ENCODE results near the gene C12orf57. TPM values are rescaled to one million over a fixed set of nuclear protein-coding genes. Genes with fewer than 3 reads are reported as not detected.
A peak's percentile ranks its signal among the peaks of the same experiment; 100 is the strongest.

C12orf57 gene
- total and polyA plus RNA-seq, 2 of the 13 experiments (the other 11 are each of a cell fraction or from before 2014, with no cell fraction given), result 84.0 to 287 TPM

DNA sequence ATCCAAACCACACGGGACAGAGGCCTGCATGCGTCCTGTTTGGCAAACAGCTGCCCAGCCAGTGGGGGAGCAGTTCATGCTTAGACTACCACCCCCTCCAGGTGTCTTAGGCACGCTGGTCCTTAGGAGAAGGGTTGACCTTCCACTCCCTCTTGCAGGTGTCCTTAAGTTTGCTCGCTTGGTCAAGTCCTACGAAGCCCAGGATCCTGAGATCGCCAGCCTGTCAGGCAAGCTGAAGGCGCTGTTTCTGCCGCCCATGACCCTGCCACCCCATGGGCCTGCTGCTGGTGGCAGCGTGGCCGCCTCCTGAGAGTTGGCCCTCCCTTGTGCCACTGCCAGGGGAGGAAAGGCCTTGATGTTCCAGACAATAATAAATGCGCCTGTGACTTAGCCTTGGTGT, 1.8 kb downstream of the C12orf57 start (continued):
- TF ChIP-seq KLF16 (CRISPR knock-in tag; IDR thresholded peaks at IDR 0.05) (no peak), ZEB1 (IDR thresholded peaks at IDR 0.05; ENCODE audit: insufficient replicate concordance, low read depth) (no peak), ZNF333 (CRISPR knock-in tag; IDR thresholded peaks at IDR 0.05; ENCODE audit: borderline replicate concordance) (peak; percentile 82; the same call in 1 of the 2 replicates), ZNF737 (CRISPR knock-in tag; IDR thresholded peaks at IDR 0.05; ENCODE audit: borderline replicate concordance) (no peak), ZNF776 (CRISPR knock-in tag; IDR thresholded peaks at IDR 0.05) (0 out of 2 replicates have a peak, but pooled peaks have one; percentile 24), ZFP90 (CRISPR knock-in tag; IDR thresholded peaks at IDR 0.05; ENCODE audit: borderline replicate concordance) (no peak), CHD4 (IDR thresholded peaks at IDR 0.05; ENCODE audit: borderline replicate concordance, low read length) (no peak), PHF21A (CRISPR knock-in tag; IDR thresholded peaks at IDR 0.05) (no peak), ZBTB38 (CRISPR knock-in tag; IDR thresholded peaks at IDR 0.05) (0 out of 2 replicates have a peak, but pooled peaks have one; percentile 62), HNRNPL (IDR thresholded peaks at IDR 0.05; ENCODE audit: low read depth, low read length) (0 out of 2 replicates have a peak, but pooled peaks have one; percentile 6)
- TF ChIP-seq, protein P1, sequence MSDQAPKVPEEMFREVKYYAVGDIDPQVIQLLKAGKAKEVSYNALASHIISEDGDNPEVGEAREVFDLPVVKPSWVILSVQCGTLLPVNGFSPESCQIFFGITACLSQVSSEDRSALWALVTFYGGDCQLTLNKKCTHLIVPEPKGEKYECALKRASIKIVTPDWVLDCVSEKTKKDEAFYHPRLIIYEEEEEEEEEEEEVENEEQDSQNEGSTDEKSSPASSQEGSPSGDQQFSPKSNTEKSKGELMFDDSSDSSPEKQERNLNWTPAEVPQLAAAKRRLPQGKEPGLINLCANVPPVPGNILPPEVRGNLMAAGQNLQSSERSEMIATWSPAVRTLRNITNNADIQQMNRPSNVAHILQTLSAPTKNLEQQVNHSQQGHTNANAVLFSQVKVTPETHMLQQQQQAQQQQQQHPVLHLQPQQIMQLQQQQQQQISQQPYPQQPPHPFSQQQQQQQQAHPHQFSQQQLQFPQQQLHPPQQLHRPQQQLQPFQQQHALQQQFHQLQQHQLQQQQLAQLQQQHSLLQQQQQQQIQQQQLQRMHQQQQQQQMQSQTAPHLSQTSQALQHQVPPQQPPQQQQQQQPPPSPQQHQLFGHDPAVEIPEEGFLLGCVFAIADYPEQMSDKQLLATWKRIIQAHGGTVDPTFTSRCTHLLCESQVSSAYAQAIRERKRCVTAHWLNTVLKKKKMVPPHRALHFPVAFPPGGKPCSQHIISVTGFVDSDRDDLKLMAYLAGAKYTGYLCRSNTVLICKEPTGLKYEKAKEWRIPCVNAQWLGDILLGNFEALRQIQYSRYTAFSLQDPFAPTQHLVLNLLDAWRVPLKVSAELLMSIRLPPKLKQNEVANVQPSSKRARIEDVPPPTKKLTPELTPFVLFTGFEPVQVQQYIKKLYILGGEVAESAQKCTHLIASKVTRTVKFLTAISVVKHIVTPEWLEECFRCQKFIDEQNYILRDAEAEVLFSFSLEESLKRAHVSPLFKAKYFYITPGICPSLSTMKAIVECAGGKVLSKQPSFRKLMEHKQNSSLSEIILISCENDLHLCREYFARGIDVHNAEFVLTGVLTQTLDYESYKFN (CRISPR knock-in tag; conservative IDR thresholded peaks at IDR 0.05), result no peak
- TF ChIP-seq, protein P2, sequence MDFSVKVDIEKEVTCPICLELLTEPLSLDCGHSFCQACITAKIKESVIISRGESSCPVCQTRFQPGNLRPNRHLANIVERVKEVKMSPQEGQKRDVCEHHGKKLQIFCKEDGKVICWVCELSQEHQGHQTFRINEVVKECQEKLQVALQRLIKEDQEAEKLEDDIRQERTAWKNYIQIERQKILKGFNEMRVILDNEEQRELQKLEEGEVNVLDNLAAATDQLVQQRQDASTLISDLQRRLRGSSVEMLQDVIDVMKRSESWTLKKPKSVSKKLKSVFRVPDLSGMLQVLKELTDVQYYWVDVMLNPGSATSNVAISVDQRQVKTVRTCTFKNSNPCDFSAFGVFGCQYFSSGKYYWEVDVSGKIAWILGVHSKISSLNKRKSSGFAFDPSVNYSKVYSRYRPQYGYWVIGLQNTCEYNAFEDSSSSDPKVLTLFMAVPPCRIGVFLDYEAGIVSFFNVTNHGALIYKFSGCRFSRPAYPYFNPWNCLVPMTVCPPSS (IDR thresholded peaks at IDR 0.05), result no peak
- TF ChIP-seq, protein P3, sequence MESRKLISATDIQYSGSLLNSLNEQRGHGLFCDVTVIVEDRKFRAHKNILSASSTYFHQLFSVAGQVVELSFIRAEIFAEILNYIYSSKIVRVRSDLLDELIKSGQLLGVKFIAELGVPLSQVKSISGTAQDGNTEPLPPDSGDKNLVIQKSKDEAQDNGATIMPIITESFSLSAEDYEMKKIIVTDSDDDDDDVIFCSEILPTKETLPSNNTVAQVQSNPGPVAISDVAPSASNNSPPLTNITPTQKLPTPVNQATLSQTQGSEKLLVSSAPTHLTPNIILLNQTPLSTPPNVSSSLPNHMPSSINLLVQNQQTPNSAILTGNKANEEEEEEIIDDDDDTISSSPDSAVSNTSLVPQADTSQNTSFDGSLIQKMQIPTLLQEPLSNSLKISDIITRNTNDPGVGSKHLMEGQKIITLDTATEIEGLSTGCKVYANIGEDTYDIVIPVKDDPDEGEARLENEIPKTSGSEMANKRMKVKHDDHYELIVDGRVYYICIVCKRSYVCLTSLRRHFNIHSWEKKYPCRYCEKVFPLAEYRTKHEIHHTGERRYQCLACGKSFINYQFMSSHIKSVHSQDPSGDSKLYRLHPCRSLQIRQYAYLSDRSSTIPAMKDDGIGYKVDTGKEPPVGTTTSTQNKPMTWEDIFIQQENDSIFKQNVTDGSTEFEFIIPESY (CRISPR knock-in tag; IDR thresholded peaks at IDR 0.05), result peak; percentile 18; the same call in 1 of the 2 replicates
- TF ChIP-seq, protein P4, sequence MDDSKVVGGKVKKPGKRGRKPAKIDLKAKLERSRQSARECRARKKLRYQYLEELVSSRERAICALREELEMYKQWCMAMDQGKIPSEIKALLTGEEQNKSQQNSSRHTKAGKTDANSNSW (CRISPR knock-in tag; IDR thresholded peaks at IDR 0.05; ENCODE audit: borderline replicate concordance), result no peak
